Measurements from ENCODE around the gene DGKQ.

DNA sequence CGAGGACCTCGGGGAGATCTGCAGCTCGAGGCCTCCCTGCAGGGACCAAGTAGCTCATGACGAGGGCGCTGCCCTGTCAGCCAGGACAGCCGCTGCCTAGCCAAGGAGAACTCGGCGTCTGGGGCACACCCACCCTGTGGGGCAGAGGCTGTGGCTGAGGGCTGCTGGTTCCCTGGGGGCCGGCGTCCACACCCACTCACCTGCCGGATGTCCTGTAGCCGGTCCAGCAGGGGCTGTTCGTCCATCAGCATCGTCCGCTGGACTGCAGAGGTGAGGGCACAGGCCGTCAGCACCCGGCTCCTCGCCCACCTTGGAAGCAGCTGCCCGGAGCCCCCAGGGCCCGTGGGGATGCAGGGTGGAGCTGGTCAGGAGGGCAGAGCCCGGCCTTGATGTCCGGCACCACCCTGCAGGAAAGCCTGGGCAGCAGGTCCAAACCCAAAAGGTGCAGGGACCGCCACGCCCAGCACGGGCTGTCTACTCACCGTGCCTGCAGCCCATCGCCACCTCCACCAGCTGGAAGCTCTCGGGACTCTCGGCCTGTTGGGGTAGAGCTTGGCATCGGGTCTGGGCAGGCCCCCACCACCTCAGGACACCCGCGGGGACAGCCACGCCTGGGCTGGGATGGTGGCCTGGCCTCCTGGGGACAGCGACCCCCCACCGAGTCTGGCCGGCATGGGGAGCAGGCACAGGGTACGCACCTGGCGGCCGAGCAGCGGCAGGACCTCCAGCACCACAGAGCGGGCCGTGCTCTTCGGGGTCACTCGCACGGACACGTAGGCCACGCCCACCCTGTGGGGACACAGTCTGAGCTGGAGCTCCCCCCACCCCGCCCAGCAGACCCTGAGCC lies 6.9 kb downstream of the DGKQ start:
- TF ChIP-seq, protein P1, sequence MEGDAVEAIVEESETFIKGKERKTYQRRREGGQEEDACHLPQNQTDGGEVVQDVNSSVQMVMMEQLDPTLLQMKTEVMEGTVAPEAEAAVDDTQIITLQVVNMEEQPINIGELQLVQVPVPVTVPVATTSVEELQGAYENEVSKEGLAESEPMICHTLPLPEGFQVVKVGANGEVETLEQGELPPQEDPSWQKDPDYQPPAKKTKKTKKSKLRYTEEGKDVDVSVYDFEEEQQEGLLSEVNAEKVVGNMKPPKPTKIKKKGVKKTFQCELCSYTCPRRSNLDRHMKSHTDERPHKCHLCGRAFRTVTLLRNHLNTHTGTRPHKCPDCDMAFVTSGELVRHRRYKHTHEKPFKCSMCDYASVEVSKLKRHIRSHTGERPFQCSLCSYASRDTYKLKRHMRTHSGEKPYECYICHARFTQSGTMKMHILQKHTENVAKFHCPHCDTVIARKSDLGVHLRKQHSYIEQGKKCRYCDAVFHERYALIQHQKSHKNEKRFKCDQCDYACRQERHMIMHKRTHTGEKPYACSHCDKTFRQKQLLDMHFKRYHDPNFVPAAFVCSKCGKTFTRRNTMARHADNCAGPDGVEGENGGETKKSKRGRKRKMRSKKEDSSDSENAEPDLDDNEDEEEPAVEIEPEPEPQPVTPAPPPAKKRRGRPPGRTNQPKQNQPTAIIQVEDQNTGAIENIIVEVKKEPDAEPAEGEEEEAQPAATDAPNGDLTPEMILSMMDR (IDR thresholded peaks at IDR 0.05), result no peak
- TF ChIP-seq POLR2A (IDR thresholded peaks at IDR 0.05), result no peak
